ENCODE measurements around the gene DAND5. TPM values are rescaled to one million over a fixed set of nuclear protein-coding genes. Genes with fewer than 3 reads are reported as not detected.

DAND5 gene
- total and polyA plus RNA-seq, 9 of the 15 experiments (the other 6 are each of a cell fraction or from before 2014, with no cell fraction given) = 0.22 to 0.83 (median 0.60) TPM

- Histone ChIP-seq H3K79me2 (ENCODE audit: control insufficient read depth, insufficient read depth, low read length) (peaks cover 25% of the 10 kb centered on the region), H3K36me3 (ENCODE audit: control insufficient read depth, insufficient read depth, low read length) (peaks cover 3% of the 10 kb centered on the region; the same call in 2 of the 3 replicates), H3K27me3 (ENCODE audit: control insufficient read depth in 2 of 2, insufficient read depth in 2 of 2, low read length in 2 of 2) (no peaks in the 10 kb centered on the region), H3K4me2 (ENCODE audit: insufficient read depth, low read length) (no peak overlapping the region), H3K9ac (ENCODE audit: insufficient read depth in 1 of 2, low read depth in 2 of 2, low read length in 2 of 2) (peak overlapping the region in 1 of 2 experiments; percentile 17; a peak in 1 of 4 replicates), H2AFZ (ENCODE audit: low read depth, low read length) (no peak overlapping the region), H4K20me1 (replicated peaks; ENCODE audit: control insufficient read depth, insufficient read depth, low read length) (peaks cover 10% of the 10 kb centered on the region; the same call in 1 of the 2 replicates), H3K9me1 (ENCODE audit: control insufficient read depth, insufficient read depth, low read length) (peaks cover 2% of the 10 kb centered on the region), H3K9me3 (replicated peaks; ENCODE audit: control insufficient read depth, insufficient read depth, low read depth, low read length) (no peaks in the 10 kb centered on the region), H3K4me1 (replicated peaks in 1 of 2; ENCODE audit: control insufficient read depth in 2 of 2, insufficient read depth in 2 of 2, low read length in 2 of 2) (peaks cover 0 to 53% of the 10 kb centered on the region in 2 experiments; a peak in 2 of 5 replicates), H3K27ac (ENCODE audit: extremely low read depth, low read depth, low read length) (no peak overlapping the region), H3K4me3 (no peak overlapping the region)
- POLR2A ChIA-PET = interaction anchor here (0.6 to 1.5 kb wide), 4 partner anchors 10 to 739 kb away, joined by 3 to 4 read pairs (median 3); no protein-coding TSS in a partner anchor
- BruUV-seq (replicated peaks) = no TSS peak
- CTCF ChIA-PET (ENCODE audit: low intra/inter-chr PET ratio) = interaction anchor here (0.7 kb wide), 1 partner anchor 76 kb away, joined by 3 read pairs; no protein-coding TSS in a partner anchor
- DNase-seq (ENCODE audit: extremely low read depth in 1 of 4, low spot score in 3 of 4) (no peak), FAIRE-seq (no peak), ATAC-seq (no peak)
- intact Hi-C loops (cut with micrococcal nuclease) (no loop called here), in situ Hi-C loops (cut with MboI) (no loop called here)
- WGBS (ENCODE audit: insufficient coverage, low coverage, missing lambda C conversion rate) = 88% methylated on average over 24 of the region's 28 CpGs
- TF ChIP-seq GABPB1 (CRISPR knock-in tag; IDR thresholded peaks at IDR 0.05) (no peak), ZNF699 (CRISPR knock-in tag; IDR thresholded peaks at IDR 0.05; ENCODE audit: insufficient replicate concordance) (no peak), POLR2G (IDR thresholded peaks at IDR 0.05; ENCODE audit: low read depth, low read length) (peak; percentile 37; the same call in 1 of the 2 replicates), HNRNPL (IDR thresholded peaks at IDR 0.05; ENCODE audit: low read depth, low read length) (peak; percentile 78; the same call in 1 of the 2 replicates), SMAD3 (CRISPR knock-in tag; conservative IDR thresholded peaks at IDR 0.05) (no peak), BMI1 (IDR thresholded peaks at IDR 0.05; ENCODE audit: low read length) (no peak), ZBTB33 (CRISPR knock-in tag; IDR thresholded peaks at IDR 0.05) (peak; percentile 61; the same call in 1 of the 2 replicates)
Measured at GRCh38 chr19:13006431-13007281, 37.3 kb downstream of the DAND5 start.

Data from K562 (cell line).